Neuronal stem cell (in vitro differentiated cells): ENCODE measurements around the gene CC2D2B.

Source experiments
- DNase-seq: peaks from one replicate; pipeline ENCODE4 v3.0.0-alpha.2; 2013; ENCODE audit warnings: low spot score
- H2AFZ ChIP-seq: one replicate; pipeline ENCODE4 v1.6.1; 2013; ENCODE audit warnings: mild to moderate bottlenecking, low read length, inconsistent platforms
- H2AK5ac ChIP-seq: 2 replicates; pipeline ENCODE4 v1.6.1; 2013; ENCODE audit warnings: low read depth, mild to moderate bottlenecking, inconsistent platforms, low read length, moderate library complexity, mixed read lengths
- H2BK120ac ChIP-seq: 2 replicates; pipeline ENCODE4 v1.6.1; 2013; ENCODE audit warnings: low read depth, mild to moderate bottlenecking, inconsistent platforms, low read length, moderate library complexity, mixed read lengths
- H2BK12ac ChIP-seq: one replicate; pipeline ENCODE4 v1.6.1; 2013; ENCODE audit warnings: low read length, inconsistent platforms
- H2BK15ac ChIP-seq: 2 replicates; pipeline ENCODE4 v1.6.1; 2013; ENCODE audit warnings: mild to moderate bottlenecking, low read length, inconsistent platforms, mixed read lengths
- H2BK5ac ChIP-seq: one replicate; pipeline ENCODE4 v1.6.1; 2013; ENCODE audit warnings: inconsistent platforms, mild to moderate bottlenecking, low read length, moderate library complexity
- H3K14ac ChIP-seq: one replicate; pipeline ENCODE4 v1.6.1; 2013; ENCODE audit warnings: low read length, inconsistent platforms
- H3K18ac ChIP-seq: 2 replicates; pipeline ENCODE4 v1.6.1; 2013; ENCODE audit warnings: low read length, inconsistent platforms
- H3K23ac ChIP-seq: 2 replicates; pipeline ENCODE4 v1.6.1; 2013; ENCODE audit warnings: low read depth, mild to moderate bottlenecking, mixed read lengths, low read length, inconsistent platforms; ENCODE audit not compliant: poor library complexity
- H3K27ac ChIP-seq: replicated peaks from 3 replicates; pipeline ENCODE4 v1.5.1; 2013; ENCODE audit warnings: low read length, inconsistent platforms
- H3K27me3 ChIP-seq, 3 experiments: 2 replicates each; pipeline ENCODE4 v1.6.1; 2013; ENCODE audit warnings: low read length in 3 of 3, mild to moderate bottlenecking in 2 of 3, inconsistent platforms in 1 of 3, low read depth in 1 of 3, mixed read lengths in 1 of 3, moderate library complexity in 1 of 3; ENCODE audit not compliant: control insufficient read depth in 3 of 3, insufficient read depth in 3 of 3
- H3K36me3 ChIP-seq, 2 donors: replicated peaks in 1 of 2; 2 replicates each; pipeline ENCODE4 v1.6.1; 2013; ENCODE audit warnings: low read length in 2 of 2; ENCODE audit not compliant: control insufficient read depth in 2 of 2, insufficient read depth in 2 of 2
- H3K4ac ChIP-seq: 2 replicates; pipeline ENCODE4 v1.6.1; 2013; ENCODE audit warnings: inconsistent platforms, mild to moderate bottlenecking, low read length, moderate library complexity
- H3K4me1 ChIP-seq, 2 donors: 1 replicate in 1 of 2; 2 replicates in 1 of 2; pipeline ENCODE4 v1.6.1; 2013; ENCODE audit warnings: low read length in 2 of 2, low read depth in 1 of 2; ENCODE audit not compliant: control insufficient read depth in 2 of 2, insufficient read depth in 1 of 2
- H3K4me2 ChIP-seq: one replicate; pipeline ENCODE4 v1.6.1; 2013; ENCODE audit warnings: mild to moderate bottlenecking, low read length, inconsistent platforms; ENCODE audit not compliant: insufficient read depth, poor library complexity, severe bottlenecking
- H3K4me3 ChIP-seq, 2 donors: 2 replicates each; pipeline ENCODE4 v1.5.1; 2013; ENCODE audit warnings: low read length in 2 of 2, mild to moderate bottlenecking in 2 of 2, inconsistent platforms in 1 of 2, moderate library complexity in 1 of 2
- H3K79me1 ChIP-seq: one replicate; pipeline ENCODE4 v1.6.1; 2013; ENCODE audit warnings: low read depth, mild to moderate bottlenecking, inconsistent platforms, low read length, moderate library complexity
- H3K9ac ChIP-seq: one replicate; pipeline ENCODE4 v1.6.1; 2013; ENCODE audit warnings: mild to moderate bottlenecking, low read depth, low read length, inconsistent platforms; ENCODE audit not compliant: poor library complexity
- H3K9me3 ChIP-seq, 2 donors: replicated peaks in 1 of 2; 2 replicates each; pipeline versions ENCODE3 to v1.6.1; 2013; ENCODE audit warnings: low read length in 2 of 2, mild to moderate bottlenecking in 2 of 2, inconsistent platforms in 1 of 2, low read depth in 1 of 2, mixed read lengths in 1 of 2, moderate library complexity in 1 of 2; ENCODE audit not compliant: control insufficient read depth in 2 of 2, insufficient read depth in 1 of 2
- H4K8ac ChIP-seq: one replicate; pipeline ENCODE4 v1.6.1; 2013; ENCODE audit warnings: low read depth, mild to moderate bottlenecking, inconsistent platforms, low read length, moderate library complexity
- H4K91ac ChIP-seq: one replicate; pipeline ENCODE4 v1.6.1; 2013; ENCODE audit warnings: low read length, low read depth, mild to moderate bottlenecking, inconsistent platforms; ENCODE audit not compliant: poor library complexity
- WGBS, 2 donors: extraction: QIAGEN DNeasy Blood & Tissue Kit; methylation state at CpG; one replicate each; pipeline ENCODE4 v1.1.7; 2013; ENCODE audit warnings: missing lambda C conversion rate in 2 of 2, mixed read lengths in 1 of 2; ENCODE audit not compliant: insufficient read length in 2 of 2, insufficient replicate concordance in 1 of 2; ENCODE audit errors: extremely low coverage in 2 of 2; 5-methylcytosine and 5-hydroxymethylcytosine counted together

The CC2D2B gene

DNA sequence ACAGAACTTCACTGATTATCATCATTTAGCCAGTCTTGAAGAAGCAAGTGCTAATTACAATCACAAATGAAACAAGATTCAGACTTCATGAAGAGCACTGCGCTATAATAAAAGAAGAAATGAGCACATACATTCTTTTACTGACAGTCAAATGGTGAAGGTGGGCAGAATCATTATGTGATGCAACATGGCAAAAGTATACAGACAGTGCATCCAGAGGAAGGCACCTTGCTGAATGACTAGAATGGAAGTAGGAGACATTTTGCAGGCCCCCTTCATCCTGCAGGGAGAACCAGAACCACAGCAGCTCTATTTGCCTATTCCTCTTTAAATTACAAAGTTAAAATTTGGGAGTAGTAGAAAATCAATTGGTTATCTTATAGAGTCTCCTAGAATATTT, 31.0 kb upstream of the CC2D2B start:
- Histone ChIP-seq H3K14ac (no peak overlapping the region), H3K23ac (no peak overlapping the region), H3K18ac (no peak overlapping the region), H4K91ac (no peak overlapping the region), H3K4ac (no peak overlapping the region), H2BK15ac (no peak overlapping the region), H3K4me3 (no peak overlapping the region), H2BK120ac (no peak overlapping the region), H2AK5ac (no peak overlapping the region), H2BK5ac (no peak overlapping the region), H3K27me3 (no peaks in the 10 kb centered on the region), H4K8ac (no peak overlapping the region), H3K36me3 (peaks cover 0 to 37% of the 10 kb centered on the region in 2 donors), H3K9ac (no peak overlapping the region), H3K4me1 (no peaks in the 10 kb centered on the region), H3K9me3 (peaks cover 0 to 6% of the 10 kb centered on the region in 2 donors), H3K4me2 (no peak overlapping the region), H3K79me1 (no peaks in the 10 kb centered on the region), H2AFZ (no peak overlapping the region), H3K27ac (no peak overlapping the region), H2BK12ac (no peak overlapping the region)
- no CpG with 5 or more reads among the region's 1 CpG for WGBS, 2 donors
- no peak for DNase-seq

DNA sequence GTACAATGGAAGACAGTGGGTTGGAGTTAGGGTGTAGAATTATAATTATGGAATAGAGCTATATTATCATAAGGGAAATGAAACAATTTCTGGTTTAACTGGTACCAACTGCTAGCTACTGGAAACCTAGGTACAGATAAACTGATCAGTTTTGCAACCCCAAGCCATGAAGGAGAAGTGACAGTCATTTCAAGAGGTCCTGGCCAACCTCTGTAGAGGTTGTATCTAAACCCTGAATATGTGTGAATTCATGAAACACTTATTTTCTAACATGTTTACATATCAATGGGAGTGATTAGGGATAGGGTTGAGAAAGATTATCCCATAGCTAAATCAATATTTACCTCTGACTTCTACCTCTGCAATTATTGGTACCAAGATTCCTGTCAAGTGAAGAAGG, 29.9 kb upstream of the CC2D2B start:
- Histone ChIP-seq H3K27me3 (no peaks in the 10 kb centered on the region), H3K14ac (no peak overlapping the region), H3K4ac (no peak overlapping the region), H3K9me3 (peaks cover 1 to 6% of the 10 kb centered on the region in 2 donors), H3K4me3 (no peak overlapping the region), H2AK5ac (no peak overlapping the region), H3K4me1 (no peaks in the 10 kb centered on the region), H3K36me3 (peaks cover 0 to 34% of the 10 kb centered on the region in 2 donors), H3K18ac (no peak overlapping the region), H3K9ac (no peak overlapping the region), H2BK15ac (no peak overlapping the region), H4K91ac (no peak overlapping the region), H2BK120ac (no peak overlapping the region), H2AFZ (no peak overlapping the region), H4K8ac (no peak overlapping the region), H2BK5ac (no peak overlapping the region), H3K79me1 (no peaks in the 10 kb centered on the region), H3K27ac (no peak overlapping the region), H3K4me2 (no peak overlapping the region), H2BK12ac (no peak overlapping the region), H3K23ac (no peak overlapping the region)
- no peak for DNase-seq

DNA sequence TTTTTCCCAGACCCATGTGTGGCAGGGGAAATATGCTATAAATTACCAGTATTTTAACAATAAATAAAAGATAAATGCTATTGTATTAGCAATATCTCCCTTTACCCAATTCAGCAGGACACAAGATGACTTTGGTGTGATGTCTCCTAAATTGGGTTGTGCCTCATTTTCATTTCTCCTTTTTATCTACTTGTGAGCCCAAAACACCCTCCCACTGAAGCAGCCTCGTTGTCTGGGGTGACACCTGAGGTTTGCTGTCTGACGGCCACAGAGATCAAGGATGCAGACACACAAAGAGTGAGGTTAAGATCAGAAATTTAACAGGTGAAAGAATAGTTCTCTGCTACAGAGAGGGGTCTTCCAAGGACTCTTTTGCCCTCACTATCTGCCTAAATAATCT, 27.1 kb upstream of the CC2D2B start:
- Histone ChIP-seq H3K9me3 (peaks cover 0 to 1% of the 10 kb centered on the region in 2 donors), H2BK120ac (no peak overlapping the region), H2AFZ (no peak overlapping the region), H2BK12ac (no peak overlapping the region), H3K4me3 (no peak overlapping the region), H2AK5ac (no peak overlapping the region), H3K27ac (no peak overlapping the region), H3K4me1 (no peaks in the 10 kb centered on the region), H2BK5ac (no peak overlapping the region), H3K36me3 (peaks cover 0 to 16% of the 10 kb centered on the region in 2 donors), H3K4ac (no peak overlapping the region), H3K14ac (no peak overlapping the region), H3K23ac (no peak overlapping the region), H3K79me1 (no peaks in the 10 kb centered on the region), H4K91ac (no peak overlapping the region), H4K8ac (no peak overlapping the region), H3K27me3 (no peaks in the 10 kb centered on the region), H2BK15ac (no peak overlapping the region), H3K18ac (no peak overlapping the region), H3K9ac (no peak overlapping the region), H3K4me2 (no peak overlapping the region)
- no CpG with 5 or more reads among the region's 2 CpGs for WGBS, 2 donors
- no peak for DNase-seq

DNA sequence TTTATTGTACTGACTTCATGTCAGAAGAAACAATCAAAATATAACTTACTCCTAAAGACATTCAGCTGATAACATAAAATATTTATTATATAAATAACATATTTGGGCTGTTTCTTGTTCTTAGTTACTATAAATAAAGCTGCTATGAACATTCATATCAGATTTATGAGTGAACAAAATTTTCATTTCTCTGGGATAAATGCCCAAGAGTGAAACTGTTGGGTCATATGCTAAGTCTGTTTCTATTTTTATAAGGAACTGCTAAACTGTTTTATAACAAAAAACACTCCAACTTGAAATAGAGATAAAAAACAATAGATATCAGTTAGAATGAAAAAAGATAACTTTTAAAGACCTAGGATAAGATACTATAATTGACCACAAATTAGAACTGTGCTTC, 26.5 kb upstream of the CC2D2B start:
- Histone ChIP-seq H2BK15ac (no peak overlapping the region), H3K4me2 (no peak overlapping the region), H3K27ac (no peak overlapping the region), H3K4me1 (no peaks in the 10 kb centered on the region), H3K4me3 (no peak overlapping the region), H4K8ac (no peak overlapping the region), H3K9ac (no peak overlapping the region), H2BK120ac (no peak overlapping the region), H3K36me3 (peaks cover 0 to 10% of the 10 kb centered on the region in 2 donors), H3K9me3 (peaks cover 0 to 1% of the 10 kb centered on the region in 2 donors), H3K4ac (no peak overlapping the region), H3K23ac (no peak overlapping the region), H3K14ac (no peak overlapping the region), H3K27me3 (no peaks in the 10 kb centered on the region), H2AFZ (no peak overlapping the region), H4K91ac (no peak overlapping the region), H2BK12ac (no peak overlapping the region), H3K79me1 (no peaks in the 10 kb centered on the region), H2AK5ac (no peak overlapping the region), H3K18ac (no peak overlapping the region), H2BK5ac (no peak overlapping the region)
- no peak for DNase-seq
